ENCODE data around the gene TEX2. TPM values are rescaled to one million over a fixed set of nuclear protein-coding genes. Genes with fewer than 3 reads are reported as not detected.

TEX2 gene
- total and polyA plus RNA-seq, 2 of the 13 experiments (the other 11 are each of a cell fraction or from before 2014, with no cell fraction given), result 21.4 to 37.7 TPM

GRCh38 chr17:64155751-64156544, 107.1 kb downstream of the TEX2 start (continued):
- TF ChIP-seq ESRRA (CRISPR knock-in tag; IDR thresholded peaks at IDR 0.05; ENCODE audit: low read depth) (peak; percentile 84), FUBP1 (CRISPR knock-in tag; IDR thresholded peaks at IDR 0.05; ENCODE audit: borderline replicate concordance) (no peak; the same call in 1 of the 2 replicates), ZNF547 (CRISPR knock-in tag; IDR thresholded peaks at IDR 0.05) (peak; percentile 68; the same call in 1 of the 2 replicates), BCL3 (CRISPR knock-in tag; IDR thresholded peaks at IDR 0.05) (peak; percentile 87; the same call in 1 of the 2 replicates), ZNF142 (CRISPR knock-in tag; IDR thresholded peaks at IDR 0.05) (no peak), CERS6 (CRISPR knock-in tag; IDR thresholded peaks at IDR 0.05) (no peak), RCOR2 (CRISPR knock-in tag; IDR thresholded peaks at IDR 0.05) (no peak; the same call in none of the 2 replicates), ZNF235 (CRISPR knock-in tag; IDR thresholded peaks at IDR 0.05; ENCODE audit: borderline replicate concordance) (no peak), SIN3B (IDR thresholded peaks at IDR 0.05; ENCODE audit: low read length) (no peak), RAD51 (IDR thresholded peaks at IDR 0.05; ENCODE audit: borderline replicate concordance) (no peak), AHDC1 (CRISPR knock-in tag; IDR thresholded peaks at IDR 0.05; ENCODE audit: borderline replicate concordance) (no peak), BRD4 (CRISPR knock-in tag; IDR thresholded peaks at IDR 0.05) (peak; percentile 45; the same call in 1 of the 2 replicates)

All from HepG2 (cell line).